SK-N-SH treated with all-trans-retinoic acid at 6 μM for 48 hours (cell line): ENCODE measurements around the gene KIAA1328.

Experiments used
- ATAC-seq: fragments of 200-7000 bp; cut with Tn5 transposase; 3 replicates; pipeline ENCODE4 v1.9.1; 2020; ENCODE audit warnings: mild to moderate bottlenecking, moderate library complexity
- ARNTL ChIP-seq: fragments of 450-650 bp; formaldehyde crosslinking; IDR thresholded peaks from 2 replicates; pipeline ENCODE4 v1.5.0; 2020; ENCODE audit warnings: low read depth, mild to moderate bottlenecking, moderate library complexity, borderline replicate concordance
- BACH2 ChIP-seq: fragments of 250-450 bp; sonication (Bioruptor Pico); IDR thresholded peaks from 2 replicates; pipeline ENCODE4 v1.9.0; 2021; ENCODE audit warnings: mild to moderate bottlenecking, borderline replicate concordance
- CSDC2 ChIP-seq: fragments of 250-450 bp; sonication (Bioruptor Pico); IDR thresholded peaks from 2 replicates; pipeline ENCODE4 v1.5.0; 2020; ENCODE audit warnings: mild to moderate bottlenecking, moderate library complexity
- CSRNP3 ChIP-seq: fragments of 250-450 bp; sonication (Bioruptor Pico); IDR thresholded peaks from 2 replicates; pipeline ENCODE4 v1.5.1; 2021; ENCODE audit warnings: mild to moderate bottlenecking, moderate library complexity
- ESRRG ChIP-seq: fragments of 250-450 bp; sonication (Bioruptor Pico); IDR thresholded peaks from 2 replicates; pipeline ENCODE4 v1.6.1; 2021; ENCODE audit warnings: mild to moderate bottlenecking
- GLIS3 ChIP-seq: fragments of 250-450 bp; sonication (Bioruptor Pico); IDR thresholded peaks from 2 replicates; pipeline ENCODE4 v1.5.0; 2020; ENCODE audit warnings: mild to moderate bottlenecking, moderate library complexity
- ISL1 ChIP-seq: fragments of 250-450 bp; sonication (Bioruptor Pico); IDR thresholded peaks from 2 replicates; pipeline ENCODE4 v2.1.2; 2022; ENCODE audit warnings: mild to moderate bottlenecking, moderate library complexity
- OSR1 ChIP-seq: fragments of 250-450 bp; sonication (Bioruptor Pico); IDR thresholded peaks from 2 replicates; pipeline ENCODE4 v1.8.0; 2022; ENCODE audit warnings: moderate library complexity, mild to moderate bottlenecking, inconsistent platforms
- PATZ1 ChIP-seq: fragments of 250-450 bp; sonication (Bioruptor Pico); IDR thresholded peaks from 2 replicates; pipeline ENCODE4 v1.8.0; 2020; ENCODE audit warnings: mild to moderate bottlenecking, moderate library complexity, borderline replicate concordance
- PPARA ChIP-seq: fragments of 250-450 bp; sonication (Bioruptor Pico); IDR thresholded peaks from 2 replicates; pipeline ENCODE4 v1.5.0; 2020; ENCODE audit warnings: mild to moderate bottlenecking, borderline replicate concordance
- RARB ChIP-seq: fragments of 250-450 bp; sonication (Bioruptor Pico); IDR thresholded peaks from 2 replicates; pipeline ENCODE4 v1.8.0; 2021; ENCODE audit warnings: mild to moderate bottlenecking, moderate library complexity
- SNAI2 ChIP-seq: fragments of 250-450 bp; sonication (Bioruptor Pico); IDR thresholded peaks from 2 replicates; pipeline ENCODE4 v1.5.0; 2020; ENCODE audit warnings: mild to moderate bottlenecking, moderate library complexity
- TCF4 ChIP-seq: fragments of 250-450 bp; sonication (Bioruptor Pico); IDR thresholded peaks from 2 replicates; pipeline ENCODE4 v1.8.0; 2021; ENCODE audit warnings: mild to moderate bottlenecking, moderate library complexity, borderline replicate concordance
- TOX ChIP-seq: fragments of 250-450 bp; sonication (Bioruptor Pico); IDR thresholded peaks from 2 replicates; pipeline ENCODE4 v1.8.0; 2021; ENCODE audit warnings: mild to moderate bottlenecking, moderate library complexity, borderline replicate concordance
- TSHZ2 ChIP-seq: fragments of 250-450 bp; sonication (Bioruptor Pico); IDR thresholded peaks from 2 replicates; pipeline ENCODE4 v1.5.0; 2020; ENCODE audit warnings: mild to moderate bottlenecking, moderate library complexity
- ZFP3 ChIP-seq: fragments of 250-450 bp; sonication (Bioruptor Pico); IDR thresholded peaks from 2 replicates; pipeline ENCODE4 v1.5.0; 2020; ENCODE audit warnings: mild to moderate bottlenecking, moderate library complexity
- ZFP30 ChIP-seq: fragments of 450-650 bp; formaldehyde crosslinking; IDR thresholded peaks from 2 replicates; pipeline ENCODE4 v1.5.0; 2022; ENCODE audit warnings: mild to moderate bottlenecking, moderate library complexity
- ZNF565 ChIP-seq: fragments of 450-650 bp; formaldehyde crosslinking; conservative IDR thresholded peaks from 2 replicates; pipeline ENCODE4 v1.5.0; 2020; ENCODE audit warnings: low read depth, mild to moderate bottlenecking, moderate library complexity
- ZNF70 ChIP-seq: fragments of 450-650 bp; formaldehyde crosslinking; IDR thresholded peaks from 2 replicates; pipeline ENCODE4 v1.5.0; 2020; ENCODE audit warnings: mild to moderate bottlenecking, moderate library complexity
- ZNF8 ChIP-seq: fragments of 450-650 bp; formaldehyde crosslinking; IDR thresholded peaks from 2 replicates; pipeline ENCODE4 v1.5.0; 2020; ENCODE audit warnings: mild to moderate bottlenecking, moderate library complexity
- TF ChIP-seq, protein P1 (sequence below): fragments of 250-450 bp; sonication (Bioruptor Pico); IDR thresholded peaks from 2 replicates; pipeline ENCODE4 v1.5.1; 2020; ENCODE audit warnings: low read depth, mild to moderate bottlenecking, moderate library complexity

KIAA1328 gene

GRCh38 chr18:37207343-37207742 lies 378.4 kb downstream of the KIAA1328 start:
- ATAC-seq: no peak
- TF ChIP-seq TSHZ2 (CRISPR knock-in tag): no peak
- TF ChIP-seq, all 23 proteins: peak for 0

- TF ChIP-seq GLIS3 (CRISPR knock-in tag): no peak
- no peak for TF ChIP-seq ISL1 (CRISPR knock-in tag)
- no peak for TF ChIP-seq ESRRG (CRISPR knock-in tag)
- no peak for TF ChIP-seq RARB (CRISPR knock-in tag)
- no peak for TF ChIP-seq PATZ1 (CRISPR knock-in tag)
- no peak for TF ChIP-seq CSDC2
- TF ChIP-seq, protein P1, sequence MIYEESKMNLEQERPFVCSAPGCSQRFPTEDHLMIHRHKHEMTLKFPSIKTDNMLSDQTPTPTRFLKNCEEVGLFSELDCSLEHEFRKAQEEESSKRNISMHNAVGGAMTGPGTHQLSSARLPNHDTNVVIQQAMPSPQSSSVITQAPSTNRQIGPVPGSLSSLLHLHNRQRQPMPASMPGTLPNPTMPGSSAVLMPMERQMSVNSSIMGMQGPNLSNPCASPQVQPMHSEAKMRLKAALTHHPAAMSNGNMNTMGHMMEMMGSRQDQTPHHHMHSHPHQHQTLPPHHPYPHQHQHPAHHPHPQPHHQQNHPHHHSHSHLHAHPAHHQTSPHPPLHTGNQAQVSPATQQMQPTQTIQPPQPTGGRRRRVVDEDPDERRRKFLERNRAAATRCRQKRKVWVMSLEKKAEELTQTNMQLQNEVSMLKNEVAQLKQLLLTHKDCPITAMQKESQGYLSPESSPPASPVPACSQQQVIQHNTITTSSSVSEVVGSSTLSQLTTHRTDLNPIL (CRISPR knock-in tag): no peak
- TF ChIP-seq BACH2 (CRISPR knock-in tag): no peak
- no peak for TF ChIP-seq ZNF70 (CRISPR knock-in tag)
- no peak for TF ChIP-seq ZFP30 (CRISPR knock-in tag)
- TF ChIP-seq OSR1 (CRISPR knock-in tag): no peak
- TF ChIP-seq ZNF565 (CRISPR knock-in tag): no peak
- TF ChIP-seq ZNF8 (CRISPR knock-in tag): no peak
- no peak for TF ChIP-seq ZFP3
- no peak for TF ChIP-seq SNAI2 (CRISPR knock-in tag)
- no peak for TF ChIP-seq TSHZ2 (CRISPR knock-in tag)
- no peak for TF ChIP-seq CSRNP3 (CRISPR knock-in tag)
- no peak for TF ChIP-seq TCF4 (CRISPR knock-in tag)
- no peak for TF ChIP-seq TOX (CRISPR knock-in tag)
- ATAC-seq: no peak
Measured at GRCh38 chr18:37210781-37211180, 381.9 kb downstream of the KIAA1328 start.

DNA sequence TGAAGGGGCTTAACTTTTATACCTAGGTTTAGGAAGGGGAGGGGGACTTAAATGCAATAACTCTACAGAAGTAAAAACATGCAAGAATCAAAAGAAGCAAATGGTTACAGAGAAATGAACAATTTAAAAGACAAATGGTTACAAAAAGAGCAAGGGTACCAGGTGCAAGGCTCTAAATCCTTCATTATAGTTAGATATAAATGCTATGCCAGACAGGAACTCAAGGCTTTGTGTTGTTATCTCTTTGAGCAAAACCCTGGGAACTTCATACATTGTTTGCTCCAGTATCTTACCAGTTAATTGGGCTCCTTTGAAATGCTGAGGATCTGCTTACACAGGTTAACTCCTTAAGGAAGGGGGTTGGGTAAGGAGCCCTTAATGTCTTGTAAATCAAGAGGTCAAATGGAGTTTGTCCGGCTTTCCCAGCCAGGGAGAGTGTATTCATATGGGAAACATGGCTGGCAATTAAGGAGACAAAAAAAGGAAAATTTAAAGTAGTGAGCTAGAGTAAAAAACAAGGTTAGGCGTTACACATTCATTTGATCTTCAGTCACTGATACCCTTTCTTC lies 389.2 kb downstream of the KIAA1328 start:
- ATAC-seq: no peak
- no peak for TF ChIP-seq CSRNP3 (CRISPR knock-in tag)
- TF ChIP-seq PATZ1 (CRISPR knock-in tag): no peak
- TF ChIP-seq PPARA: no peak
- no peak for TF ChIP-seq RARB (CRISPR knock-in tag)
- no peak for TF ChIP-seq SNAI2 (CRISPR knock-in tag)
- TF ChIP-seq OSR1 (CRISPR knock-in tag): no peak
- no peak for TF ChIP-seq ARNTL
- no peak for TF ChIP-seq CSDC2
- TF ChIP-seq BACH2 (CRISPR knock-in tag): no peak
- no peak for TF ChIP-seq ZFP3
- no peak for TF ChIP-seq GLIS3 (CRISPR knock-in tag)
- TF ChIP-seq ZNF8 (CRISPR knock-in tag): no peak
- no peak for TF ChIP-seq ZNF565 (CRISPR knock-in tag)
